Cerebellar nuclear complex (tissue), 1 donor: ENCODE results near the gene CGB1.
"Not testable (repeated sequence)": the region's sequence is repeated elsewhere in the genome, so short reads cannot be mapped to it uniquely, and the experiment has no call there.

Experiments used
- DNase-seq, 2 experiments: peaks; one replicate each; lab custom pipeline; 2025; lab: John Stamatoyannopoulos, UW

The CGB1 gene

DNA sequence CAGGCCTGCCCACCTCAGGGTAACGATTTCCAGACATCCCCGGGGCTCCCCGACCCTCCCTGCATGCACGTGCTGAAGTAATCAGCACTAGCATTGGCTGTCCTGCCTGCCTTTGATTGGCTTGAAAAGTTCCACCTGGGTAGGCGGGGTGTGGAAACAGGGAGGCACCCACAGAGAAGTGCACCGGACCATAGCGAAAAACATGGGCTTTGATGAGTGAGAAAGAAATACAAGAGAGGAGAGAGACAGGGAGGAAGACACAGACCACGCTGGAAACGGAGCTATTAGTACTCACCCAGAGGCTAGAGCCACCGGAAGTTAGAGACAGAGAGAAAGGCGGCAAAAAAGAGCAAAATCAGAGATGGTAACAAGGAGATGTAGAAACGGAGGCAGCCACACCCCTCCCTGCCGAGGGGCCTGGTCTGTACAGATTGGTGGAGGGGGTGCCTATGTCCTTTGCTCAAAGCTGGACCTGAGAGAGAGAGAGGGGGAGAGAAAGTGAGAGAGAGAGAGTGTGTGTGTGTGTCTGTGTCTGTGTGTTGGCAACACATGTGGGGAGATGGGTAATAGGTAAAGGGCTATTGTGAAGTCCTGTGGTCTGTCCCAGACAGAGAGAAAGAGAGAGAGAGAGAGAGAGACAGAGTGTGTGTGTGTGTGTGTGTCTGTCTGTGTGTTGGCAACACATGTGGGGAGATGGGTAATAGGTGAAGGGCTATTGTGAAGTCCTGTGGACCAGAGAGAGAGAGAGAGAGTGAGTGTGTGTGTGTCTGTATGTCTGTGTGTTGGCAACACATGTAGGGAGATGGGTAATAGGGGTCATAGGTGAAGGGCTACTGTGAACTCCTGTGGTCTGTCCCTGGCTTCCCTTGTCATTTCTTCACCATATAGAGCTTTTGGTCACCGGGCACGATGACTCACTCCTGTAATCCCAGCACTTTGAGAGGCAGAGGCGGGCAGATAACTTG is 15.5 kb downstream of the CGB1 start:
- DNase-seq, result no peak

DNA sequence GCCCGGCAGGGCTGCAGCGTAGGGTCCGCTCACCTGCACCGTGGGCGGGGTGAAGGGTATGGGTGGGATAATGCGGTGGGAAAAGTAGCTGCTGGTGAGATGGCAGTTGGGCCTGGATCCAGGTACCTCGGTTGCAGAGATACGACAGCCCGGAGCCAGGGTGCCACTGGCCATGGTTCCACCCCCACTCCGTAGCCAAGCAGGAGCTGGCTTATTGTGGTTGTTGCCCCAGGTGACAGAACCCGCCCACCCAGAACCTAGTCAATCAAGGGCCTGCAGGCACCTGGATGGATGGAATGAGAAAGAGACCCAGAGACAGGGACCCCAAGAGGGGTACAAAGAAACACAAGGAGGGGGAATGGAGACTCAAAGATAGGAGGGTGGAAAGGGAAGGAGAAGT is 16.4 kb downstream of the CGB1 start:
- DNase-seq, result no peak

DNA sequence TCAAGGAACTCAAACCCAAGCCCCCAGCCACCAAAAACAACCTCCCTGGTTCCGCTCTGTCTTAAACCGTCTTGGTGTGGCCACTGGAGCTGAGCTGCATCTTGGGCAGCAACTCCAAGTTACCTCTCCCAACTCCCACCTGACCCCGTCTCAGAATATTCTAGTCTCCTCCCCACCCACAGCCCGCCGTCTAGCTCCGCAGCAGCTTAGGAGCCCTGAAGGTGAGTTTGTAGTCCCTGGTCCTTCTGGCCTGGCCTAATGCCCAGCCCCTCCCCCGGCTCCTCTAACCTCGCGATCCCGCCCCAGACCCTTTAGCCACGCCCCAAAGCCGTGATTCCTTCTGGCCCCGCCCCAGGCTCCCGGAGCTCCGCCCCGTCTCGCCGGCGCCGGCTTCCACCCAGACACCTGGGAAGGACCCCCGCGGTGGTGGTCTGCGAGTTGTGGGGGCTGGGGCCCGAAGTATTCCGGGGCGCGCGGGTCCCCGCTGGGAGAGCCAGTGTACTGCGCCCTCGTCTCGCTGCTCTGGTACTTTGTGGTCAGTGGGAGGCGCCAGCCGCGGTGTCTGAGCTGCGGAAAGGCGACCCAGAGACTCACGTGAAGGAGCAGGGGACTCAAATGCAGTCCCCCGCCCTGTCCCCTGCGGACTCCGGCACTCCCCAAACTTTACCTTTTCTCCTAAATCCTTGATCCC is 17.3 kb downstream of the CGB1 start:
- no peak for DNase-seq

DNA sequence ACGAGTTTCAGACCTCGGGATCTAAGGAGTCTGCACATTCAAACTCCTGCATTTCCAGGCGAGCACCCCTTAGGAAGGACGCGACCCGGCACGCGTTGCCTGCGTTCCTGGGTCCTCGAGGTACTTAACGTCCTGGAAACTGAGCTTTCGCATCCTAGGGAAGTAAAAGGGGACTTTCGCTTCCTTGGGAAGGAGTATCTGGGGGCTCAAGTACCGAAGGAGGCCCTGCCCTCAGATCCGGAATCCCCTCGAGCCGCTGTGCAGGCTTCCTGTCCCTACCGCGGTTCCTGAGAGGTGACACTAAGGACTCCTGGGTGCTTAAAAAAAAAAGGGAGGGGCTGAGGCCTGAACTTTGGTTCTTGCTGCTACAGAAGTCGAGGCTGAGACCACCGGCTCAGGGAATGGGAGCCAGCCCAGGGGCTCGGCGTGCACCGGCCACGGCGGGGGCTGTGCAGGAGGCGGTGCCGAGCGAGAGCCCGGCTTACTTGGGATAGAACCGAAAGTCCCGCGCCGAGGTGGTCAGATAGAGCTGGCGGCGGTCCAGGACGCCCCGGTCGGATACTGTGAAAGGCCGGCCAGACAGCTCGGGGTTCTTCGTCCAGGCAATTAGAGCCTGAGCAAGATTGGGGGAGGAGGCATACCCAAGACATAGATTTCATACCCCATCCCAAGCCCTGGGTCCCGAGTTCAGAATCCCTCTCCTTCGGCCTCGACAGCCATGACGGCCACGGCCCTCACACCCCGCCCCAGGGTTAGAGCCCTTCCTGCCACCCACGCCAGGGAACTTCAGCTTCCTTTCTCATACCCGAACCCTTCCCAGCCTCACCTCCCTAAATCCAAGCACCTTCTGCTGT is 18.1 kb downstream of the CGB1 start:
- DNase-seq, result not testable (repeated sequence)

DNA sequence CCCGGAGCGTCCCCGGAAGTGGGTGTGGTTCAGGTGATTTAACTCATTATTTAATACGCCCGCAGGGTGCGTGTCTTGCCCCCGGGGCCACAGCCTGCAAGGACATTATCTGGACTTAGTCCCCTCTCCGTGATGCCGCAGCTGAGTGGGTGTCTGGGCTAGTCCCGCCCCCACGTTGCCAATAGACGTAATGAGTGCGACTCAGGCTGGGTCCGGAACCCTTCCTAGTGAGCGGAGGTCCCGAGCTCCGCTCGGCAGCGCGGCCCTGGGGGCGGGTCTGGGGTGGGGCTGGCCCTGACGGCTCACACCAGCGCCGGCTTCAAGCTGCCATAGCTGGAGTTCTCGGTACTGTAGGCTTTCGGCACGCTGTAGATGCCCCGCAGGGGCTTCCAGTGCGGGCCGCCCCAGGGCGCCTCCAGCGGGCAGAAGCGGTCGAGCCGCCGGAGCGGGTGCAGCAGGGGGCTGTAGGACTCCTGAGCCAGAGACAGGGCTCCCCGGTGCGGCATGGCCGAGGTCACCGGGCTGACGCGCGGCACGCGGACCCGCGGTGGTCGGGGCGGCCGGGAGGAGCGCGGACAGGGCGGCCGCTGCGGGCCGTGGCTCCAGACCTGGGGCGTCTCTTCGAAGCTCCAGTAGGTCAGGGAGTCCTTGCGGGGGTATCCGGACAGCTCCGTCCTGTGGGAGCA is 18.9 kb downstream of the CGB1 start:
- DNase-seq, result no peak

DNA sequence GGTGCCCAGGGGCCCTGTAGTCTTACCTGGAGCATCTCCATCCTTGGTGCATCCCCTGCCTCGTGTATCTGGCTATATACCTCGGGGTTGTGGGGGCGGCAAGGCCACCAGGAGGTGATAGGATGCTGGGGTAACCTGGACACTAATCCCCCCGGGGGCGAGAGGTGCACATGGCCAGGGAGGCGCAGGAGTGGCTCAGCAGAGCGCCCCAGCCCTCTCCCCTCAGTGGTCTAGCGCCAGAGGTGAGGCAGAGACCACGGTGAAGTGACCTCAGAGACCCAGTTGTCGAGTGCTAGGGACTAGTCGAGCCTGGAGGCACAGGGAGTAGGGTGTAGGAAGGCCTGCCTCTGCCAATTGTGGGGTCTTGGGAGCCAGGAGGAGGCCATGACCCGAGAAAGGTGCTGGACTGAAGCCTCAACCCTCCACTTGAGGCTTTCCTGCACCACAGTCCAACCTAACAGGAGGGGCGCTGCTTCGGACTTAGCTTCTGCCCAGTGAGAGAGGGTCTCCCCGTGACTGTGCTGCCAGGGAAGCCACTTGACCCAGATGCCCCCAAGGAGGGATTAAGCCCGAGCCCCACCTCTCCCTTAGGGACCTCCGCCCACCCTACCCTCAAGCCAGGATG is 19.5 kb downstream of the CGB1 start, which contains the start of gene LHB:
LHB (minus strand) TSS at position 51 of the 625 bp plus-strand sequence; CDS start at position 41, 10 bp downstream.
- DNase-seq, result no peak

DNA sequence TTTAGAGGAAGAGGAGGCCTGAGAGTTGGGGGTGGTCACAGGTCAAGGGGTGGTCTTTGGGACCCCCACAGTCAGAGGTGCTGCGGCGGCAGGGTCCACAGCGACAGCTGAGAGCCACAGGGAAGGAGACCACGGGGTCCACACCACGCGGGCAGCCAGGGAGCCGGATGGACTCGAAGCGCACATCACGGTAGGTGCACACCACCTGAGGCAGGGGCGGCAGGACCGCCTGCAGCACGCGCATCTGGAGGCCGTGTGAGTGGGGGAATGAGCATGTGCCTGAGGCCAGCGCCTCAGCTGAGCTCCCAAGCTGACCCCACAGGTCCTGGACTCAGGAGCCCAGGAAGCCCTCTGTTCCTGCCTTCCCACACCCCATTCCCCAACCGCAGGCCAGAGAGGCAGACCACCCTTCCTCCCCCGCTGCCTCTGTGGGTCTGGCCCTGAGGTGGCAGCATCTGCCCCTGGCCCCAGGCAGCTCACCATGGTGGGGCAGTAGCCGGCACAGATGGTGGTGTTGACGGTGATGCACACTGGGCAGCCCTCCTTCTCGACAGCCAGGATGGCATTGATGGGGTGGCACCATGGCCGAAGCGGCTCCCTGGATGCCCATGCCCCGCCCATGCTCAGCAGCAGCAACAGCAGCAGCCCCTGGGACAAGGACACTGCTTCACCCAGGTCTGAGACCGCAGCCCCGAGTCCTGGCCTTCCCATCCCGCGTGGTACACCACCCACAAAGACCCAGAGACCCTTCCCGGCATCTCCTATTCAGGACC is 20.4 kb downstream of the CGB1 start:
- no peak for DNase-seq

DNA sequence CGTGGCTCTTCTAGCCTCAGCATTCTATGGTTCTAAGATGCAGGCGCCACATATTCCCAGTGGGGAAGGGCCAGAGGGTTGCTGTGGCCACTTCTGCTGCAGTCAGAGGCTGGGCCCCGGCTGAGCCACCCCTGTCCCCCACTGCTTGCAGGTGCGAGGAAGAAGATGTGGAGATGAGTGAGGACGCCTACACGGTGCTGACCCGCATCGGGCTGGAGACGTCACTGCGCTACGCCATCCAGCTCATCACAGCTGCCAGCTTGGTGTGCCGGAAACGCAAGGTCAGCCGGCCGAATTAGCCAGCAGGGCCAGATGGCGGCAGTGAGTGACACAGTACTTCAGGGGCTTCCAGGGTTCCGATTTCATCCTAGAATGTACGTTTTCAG is 21.8 kb downstream of the CGB1 start:
- DNase-seq, result no peak

DNA sequence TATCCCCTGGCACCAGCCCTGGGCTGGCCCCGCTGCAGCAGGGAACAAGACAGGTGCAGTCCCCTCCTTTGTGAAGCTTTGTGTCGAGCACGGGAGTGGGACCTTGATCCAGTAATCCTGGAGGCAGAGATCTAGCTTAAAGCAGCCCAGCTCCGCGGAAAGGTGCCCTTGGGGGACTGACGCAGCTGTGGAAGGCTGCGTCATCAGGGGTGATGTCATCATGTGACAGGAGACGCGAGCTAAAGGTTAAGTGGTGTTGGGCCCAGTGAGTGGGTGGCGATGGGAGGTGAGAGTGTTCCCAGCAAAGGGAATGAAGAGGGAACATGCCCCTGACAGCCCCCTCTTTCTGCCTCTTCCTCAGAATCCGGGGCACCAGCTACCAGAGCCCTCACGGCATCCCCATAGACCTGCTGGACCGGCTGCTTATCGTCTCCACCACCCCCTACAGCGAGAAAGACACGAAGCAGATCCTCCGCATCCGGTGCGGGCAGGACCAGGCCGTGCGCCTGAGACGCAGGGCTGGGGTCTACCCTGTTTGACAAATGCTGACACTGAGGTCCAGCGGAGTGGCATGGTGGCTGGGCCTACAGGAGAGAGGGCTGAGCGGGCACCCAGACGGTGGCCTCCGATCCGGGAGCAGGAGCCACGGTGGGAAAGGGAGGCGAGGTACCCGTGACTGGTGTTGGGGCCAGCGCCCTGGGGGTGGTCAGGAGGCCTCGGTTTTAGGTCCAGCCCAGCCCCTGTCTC is 22.4 kb downstream of the CGB1 start:
- DNase-seq, result no peak

DNA sequence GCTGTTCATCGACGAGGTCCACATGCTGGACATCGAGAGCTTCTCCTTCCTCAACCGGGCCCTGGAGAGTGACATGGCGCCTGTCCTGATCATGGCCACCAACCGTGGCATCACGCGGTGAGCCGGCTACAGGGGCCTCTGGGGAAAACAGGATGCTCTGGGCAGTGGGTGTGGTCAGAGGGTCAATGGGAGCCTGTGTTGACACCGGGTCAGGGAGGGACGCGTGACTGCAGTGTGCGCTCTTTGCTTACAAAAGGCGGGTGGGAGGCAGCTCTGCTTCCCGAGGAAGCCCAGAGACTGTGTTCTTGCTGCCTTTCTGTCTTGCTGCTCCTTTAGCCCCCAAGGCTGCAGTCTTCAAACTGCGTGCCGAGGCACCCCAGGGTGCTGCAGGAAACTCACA is 25.5 kb downstream of the CGB1 start:
- no peak for DNase-seq

DNA sequence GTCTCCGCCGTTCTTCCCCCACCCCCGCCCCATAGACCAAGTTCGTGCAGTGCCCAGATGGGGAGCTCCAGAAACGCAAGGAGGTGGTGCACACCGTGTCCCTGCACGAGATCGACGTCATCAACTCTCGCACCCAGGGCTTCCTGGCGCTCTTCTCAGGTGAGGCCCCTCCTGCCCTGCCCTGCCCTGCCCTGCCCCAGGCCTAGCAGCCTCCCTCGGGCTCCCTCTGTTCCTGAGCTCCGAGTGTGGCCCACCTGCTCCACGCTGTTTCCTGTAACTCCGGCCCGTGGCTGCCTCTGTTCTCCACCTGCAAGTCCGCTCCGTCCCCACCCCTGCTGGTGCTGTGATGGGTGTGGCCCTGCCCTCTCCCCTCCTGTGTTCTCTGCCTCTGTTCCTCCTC is 26.2 kb downstream of the CGB1 start:
- no peak for DNase-seq

DNA sequence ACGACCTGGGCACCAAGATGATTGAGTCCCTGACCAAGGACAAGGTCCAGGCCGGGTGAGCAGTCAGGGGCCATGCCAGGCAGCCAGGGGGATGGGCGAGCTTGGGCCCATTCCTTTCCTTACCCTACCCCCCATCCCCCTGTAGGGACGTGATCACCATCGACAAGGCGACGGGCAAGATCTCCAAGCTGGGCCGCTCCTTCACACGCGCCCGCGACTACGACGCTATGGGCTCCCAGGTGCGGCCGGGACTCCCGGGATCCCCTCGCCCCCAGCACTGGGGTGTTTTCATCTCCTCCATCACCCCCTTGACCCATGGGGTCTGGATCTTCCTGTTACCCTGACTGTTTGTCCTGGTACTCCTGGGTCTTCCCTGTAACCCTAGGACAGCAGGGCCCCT is 26.9 kb downstream of the CGB1 start:
- no peak for DNase-seq

DNA sequence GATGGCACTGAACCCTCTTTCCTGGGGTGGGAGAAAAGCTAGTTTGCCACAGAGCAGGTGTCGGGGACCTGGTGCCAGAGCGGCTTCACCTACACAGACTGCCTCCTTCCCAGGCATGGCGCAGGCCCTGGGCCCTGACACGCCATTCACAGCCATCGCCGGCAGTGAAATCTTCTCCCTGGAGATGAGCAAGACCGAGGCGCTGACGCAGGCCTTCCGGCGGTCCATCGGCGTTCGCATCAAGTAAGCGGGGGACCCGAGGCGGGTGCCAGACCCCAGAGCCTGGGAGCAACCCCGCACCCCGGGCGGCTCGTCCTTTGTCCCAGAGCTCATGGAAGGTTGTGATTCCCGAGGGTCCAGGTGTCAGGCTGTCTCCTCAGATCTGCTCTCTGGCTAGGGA is 29.8 kb downstream of the CGB1 start:
- no peak for DNase-seq

DNA sequence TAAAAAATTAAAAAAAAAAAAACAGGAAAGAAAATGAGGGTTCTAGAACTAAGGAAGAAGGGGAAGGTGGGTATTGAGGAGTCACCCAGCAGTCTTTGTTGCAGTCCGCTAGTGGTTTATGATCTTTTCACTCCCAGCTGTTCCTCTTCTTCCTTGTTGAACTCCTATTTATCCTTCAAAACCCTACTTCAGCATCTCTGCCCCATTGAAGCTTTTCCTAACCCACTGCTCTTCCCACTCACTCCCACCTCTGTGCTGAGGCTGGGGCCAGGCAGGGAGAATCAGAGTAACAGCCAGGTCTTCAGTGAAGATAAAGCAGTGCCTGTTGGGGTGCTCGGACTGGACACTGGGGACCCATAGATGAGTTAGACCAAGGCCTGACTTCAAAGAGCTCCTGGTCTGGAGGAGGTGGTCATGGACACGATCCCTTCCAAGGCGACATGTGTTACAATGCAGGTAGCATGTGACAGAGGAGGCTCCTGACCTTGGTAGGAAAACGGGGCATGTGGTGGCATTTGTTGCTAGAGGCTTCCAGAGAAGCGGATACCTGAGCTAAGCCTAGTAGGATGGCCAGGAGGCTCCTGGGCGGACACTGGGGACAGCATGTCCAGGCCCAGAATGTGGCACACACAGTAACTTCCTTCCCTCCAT is 31.6 kb downstream of the CGB1 start:
- DNase-seq, result no peak

DNA sequence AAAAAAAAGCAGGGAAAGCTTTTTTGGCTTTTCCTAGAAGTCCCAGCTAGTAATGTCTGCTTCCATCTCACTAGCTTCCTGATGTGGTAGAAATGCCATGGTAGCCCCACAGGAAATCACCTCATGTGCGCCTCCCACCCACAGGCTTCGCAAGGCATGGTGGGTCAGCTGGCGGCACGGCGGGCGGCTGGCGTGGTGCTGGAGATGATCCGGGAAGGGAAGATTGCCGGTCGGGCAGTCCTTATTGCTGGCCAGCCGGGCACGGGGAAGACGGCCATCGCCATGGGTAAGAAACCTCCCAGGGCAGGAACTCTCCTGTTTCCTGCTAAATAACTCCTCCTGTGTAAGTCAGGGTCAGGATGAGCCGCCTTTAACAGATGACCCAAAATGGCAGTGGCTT is 32.6 kb downstream of the CGB1 start:
- no peak for DNase-seq

DNA sequence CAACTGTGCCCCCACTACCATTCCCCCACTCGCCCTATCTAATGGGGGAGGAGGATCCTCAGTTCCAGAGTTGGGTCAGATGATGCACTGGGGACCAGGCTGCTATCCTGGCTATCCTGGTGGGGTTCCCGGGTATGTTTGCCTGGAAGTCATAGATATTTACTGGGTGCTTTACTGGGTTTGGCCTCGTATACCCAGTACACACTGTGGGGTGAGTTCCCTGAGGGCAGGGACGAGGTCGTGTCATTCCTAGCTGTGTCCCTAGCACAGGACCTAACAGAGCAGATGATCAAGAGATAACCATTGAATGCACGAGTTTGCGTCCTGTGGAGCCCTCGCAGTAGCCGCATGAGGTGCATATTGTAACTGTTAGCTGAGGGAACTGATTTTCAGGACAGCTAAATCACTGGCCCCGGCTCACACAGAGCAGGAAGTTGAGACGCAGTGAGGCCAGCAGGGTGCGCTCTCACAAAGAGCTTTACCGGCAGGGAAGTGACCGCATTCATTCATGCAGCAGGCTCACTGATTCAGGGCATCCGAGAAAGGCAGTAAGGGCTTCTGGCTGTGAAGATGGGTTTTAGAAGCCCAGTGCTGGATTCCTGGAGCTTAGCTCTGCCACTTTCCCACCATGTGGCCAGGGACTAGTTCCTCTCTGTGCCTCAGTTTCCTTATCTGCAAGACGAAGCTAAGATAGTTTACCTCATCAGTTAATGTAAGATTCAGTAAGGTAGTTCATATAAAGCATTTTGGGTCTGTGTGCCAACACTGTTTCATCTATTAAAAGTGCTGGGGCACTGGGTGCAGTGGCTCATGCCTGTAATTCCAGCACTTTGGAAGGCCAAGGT is 37.0 kb downstream of the CGB1 start:
- no peak for DNase-seq

DNA sequence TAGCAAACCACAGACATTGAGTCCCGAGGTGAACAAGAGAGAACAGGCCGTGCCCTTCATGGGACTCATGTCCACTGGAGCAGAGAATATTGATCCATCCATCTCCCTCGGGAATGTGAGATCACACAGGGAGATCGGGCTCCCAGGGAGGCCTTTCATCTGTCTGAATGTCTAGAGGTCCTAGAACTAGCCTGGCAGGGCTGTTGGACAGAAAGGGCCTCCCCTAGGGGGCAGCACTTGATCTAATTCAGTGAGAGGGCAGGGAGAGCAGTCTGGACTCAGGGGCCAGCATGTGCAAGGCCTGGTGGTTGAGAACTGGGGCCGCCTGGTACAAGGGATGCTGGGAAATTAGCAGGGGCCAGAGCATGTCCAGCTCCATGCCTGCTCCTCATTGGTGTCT is 38.7 kb downstream of the CGB1 start:
- no peak for DNase-seq

DNA sequence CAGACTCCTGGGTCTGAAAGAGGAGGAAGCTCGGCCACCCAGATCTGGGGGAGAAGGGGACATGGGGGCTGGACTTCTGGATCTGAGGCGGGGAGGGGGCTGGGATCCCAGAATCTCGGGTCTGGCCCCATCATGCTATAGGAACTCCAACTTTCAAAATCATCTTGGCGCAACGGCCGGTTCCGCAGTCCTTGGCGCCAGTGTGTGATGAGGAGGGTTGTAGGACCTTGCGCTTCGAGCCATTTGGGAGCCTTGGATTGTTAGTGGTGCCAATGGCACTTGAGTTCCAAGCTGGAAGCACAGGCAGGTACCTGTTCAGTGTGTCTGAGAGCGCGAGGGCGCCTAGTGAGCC is 42.7 kb downstream of the CGB1 start:
- DNase-seq, result no peak
